Tibial nerve (tissue), 4 donors: ENCODE measurements around the gene KCTD4. TPM values are rescaled to one million over a fixed set of nuclear protein-coding genes. Genes with fewer than 3 reads are reported as not detected.

ENCODE experiments used
- DNase-seq, 2 donors: peaks; one replicate each; pipeline ENCODE4 v3.0.0-alpha.2; 2019; ENCODE audit warnings: low spot score in 2 of 2
- H3K27ac ChIP-seq, 4 donors: fragments of 200-600 bp; sonication (generic) in 3 of 4; one replicate each; pipeline ENCODE4 v1.5.1; 2017 to 2019; ENCODE audit warnings: mild to moderate bottlenecking in 1 of 4
- H3K27me3 ChIP-seq, 2 donors: fragments of 200-600 bp; sonication (generic) in 1 of 2; one replicate each; pipeline versions ENCODE4 v1.5.1 to v1.6.0; 2017 to 2019
- H3K36me3 ChIP-seq, 3 donors: fragments of 200-600 bp; sonication (generic); one replicate each; pipeline ENCODE4 v1.5.1; 2018 to 2019
- H3K4me1 ChIP-seq, 4 donors: fragments of 200-600 bp; sonication (generic) in 3 of 4; one replicate each; pipeline ENCODE4 v1.5.1; 2017 to 2019
- H3K4me3 ChIP-seq, 4 donors: fragments of 200-600 bp; sonication (generic) in 3 of 4; one replicate each; pipeline ENCODE4 v1.5.1; 2017 to 2019; ENCODE audit warnings: mild to moderate bottlenecking in 1 of 4, moderate library complexity in 1 of 4
- H3K9me3 ChIP-seq, 4 donors: fragments of 200-600 bp; sonication (generic) in 3 of 4; one replicate each; pipeline ENCODE4 v1.5.1; 2017 to 2019
- EP300 ChIP-seq, 2 donors: sonication (generic); formaldehyde crosslinking; IDR thresholded peaks; one replicate each; pipeline ENCODE4 v1.6.1; 2017; ENCODE audit warnings: antibody characterized with exemption in 2 of 2, mild to moderate bottlenecking in 1 of 2
- POLR2A ChIP-seq, 2 donors: fragments of 450-650 bp; IDR thresholded peaks; one replicate each; pipeline ENCODE4 v1.6.1; 2017; ENCODE audit warnings: antibody characterized with exemption in 2 of 2, mild to moderate bottlenecking in 2 of 2, moderate library complexity in 2 of 2
- WGBS, 2 donors: methylation state at CpG; one replicate each; pipeline ENCODE4 v1.1.5; 2018; 5-methylcytosine and 5-hydroxymethylcytosine counted together
- total RNA-seq, 4 donors: library from RNA; depleted of rRNA; stranded (reverse); fragments of >200 nt; gene quantifications; one replicate each; pipeline ENCODE4 v1.1.0, GENCODE V29; 2016
- TF ChIP-seq, protein P1 (sequence below), 5 experiments: fragments of 200-600 bp in 3 of 5; fragments of 450-650 bp in 2 of 5; sonication (generic) in 3 of 5; IDR thresholded peaks; one replicate each; pipeline ENCODE4 v1.5.1; 2016 to 2019; ENCODE audit warnings: antibody characterized with exemption in 5 of 5, mild to moderate bottlenecking in 3 of 5, moderate library complexity in 2 of 5

The KCTD4 gene
- total RNA-seq, 4 donors from 2014 or later = 3.0 to 14.4 (median 8.2) TPM

- Histone ChIP-seq H3K36me3 (peaks cover 0 to 4% (median 0%) of the 10 kb centered on the region in 3 donors), H3K4me1 (peaks cover 0 to 1% (median 0%) of the 10 kb centered on the region in 4 donors), H3K27ac (no peak overlapping the region), H3K27me3 (no peaks in the 10 kb centered on the region), H3K4me3 (no peak overlapping the region), H3K9me3 (no peaks in the 10 kb centered on the region)
- TF ChIP-seq POLR2A (IDR thresholded peaks at IDR 0.05) = no peak
- TF ChIP-seq, protein P1, sequence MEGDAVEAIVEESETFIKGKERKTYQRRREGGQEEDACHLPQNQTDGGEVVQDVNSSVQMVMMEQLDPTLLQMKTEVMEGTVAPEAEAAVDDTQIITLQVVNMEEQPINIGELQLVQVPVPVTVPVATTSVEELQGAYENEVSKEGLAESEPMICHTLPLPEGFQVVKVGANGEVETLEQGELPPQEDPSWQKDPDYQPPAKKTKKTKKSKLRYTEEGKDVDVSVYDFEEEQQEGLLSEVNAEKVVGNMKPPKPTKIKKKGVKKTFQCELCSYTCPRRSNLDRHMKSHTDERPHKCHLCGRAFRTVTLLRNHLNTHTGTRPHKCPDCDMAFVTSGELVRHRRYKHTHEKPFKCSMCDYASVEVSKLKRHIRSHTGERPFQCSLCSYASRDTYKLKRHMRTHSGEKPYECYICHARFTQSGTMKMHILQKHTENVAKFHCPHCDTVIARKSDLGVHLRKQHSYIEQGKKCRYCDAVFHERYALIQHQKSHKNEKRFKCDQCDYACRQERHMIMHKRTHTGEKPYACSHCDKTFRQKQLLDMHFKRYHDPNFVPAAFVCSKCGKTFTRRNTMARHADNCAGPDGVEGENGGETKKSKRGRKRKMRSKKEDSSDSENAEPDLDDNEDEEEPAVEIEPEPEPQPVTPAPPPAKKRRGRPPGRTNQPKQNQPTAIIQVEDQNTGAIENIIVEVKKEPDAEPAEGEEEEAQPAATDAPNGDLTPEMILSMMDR (IDR thresholded peaks at IDR 0.05) = no peak
- TF ChIP-seq EP300 (IDR thresholded peaks at IDR 0.05) = no peak
- WGBS, 2 donors = 91% methylated on average over 4 of the region's 4 CpGs
- DNase-seq = no peak
Observed at GRCh38 chr13:45225370-45225769, 24.5 kb upstream of the KCTD4 start.

DNA sequence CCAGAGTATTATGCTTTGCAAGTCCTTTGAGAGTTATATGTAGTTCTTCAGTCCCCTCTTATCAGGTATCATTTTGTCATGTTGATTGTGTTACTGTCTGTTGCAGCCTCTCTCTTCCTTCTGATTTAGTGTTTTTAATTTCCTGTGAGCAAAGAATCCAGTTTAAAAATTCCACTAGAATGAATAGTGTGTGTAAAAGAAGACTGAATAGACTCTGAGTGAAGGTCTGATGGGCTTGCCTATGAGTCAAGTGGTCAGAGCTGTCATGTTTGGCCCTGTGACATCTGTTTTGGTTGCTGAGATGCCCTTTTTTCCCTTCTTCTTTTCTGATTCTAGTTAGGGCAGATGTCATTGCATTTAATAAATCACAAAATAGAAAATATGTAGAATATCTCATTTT is 23.3 kb upstream of the KCTD4 start:
- Histone ChIP-seq H3K27me3 (no peaks in the 10 kb centered on the region), H3K36me3 (peaks cover 0 to 4% (median 0%) of the 10 kb centered on the region in 3 donors), H3K4me3 (no peak overlapping the region), H3K4me1 (peaks cover 0 to 13% (median 0%) of the 10 kb centered on the region in 4 donors), H3K9me3 (no peaks in the 10 kb centered on the region), H3K27ac (no peak overlapping the region)
- no peak for DNase-seq
- TF ChIP-seq POLR2A (IDR thresholded peaks at IDR 0.05) (no peak), EP300 (IDR thresholded peaks at IDR 0.05) (no peak)
- TF ChIP-seq, protein P1 (IDR thresholded peaks at IDR 0.05) = no peak

DNA sequence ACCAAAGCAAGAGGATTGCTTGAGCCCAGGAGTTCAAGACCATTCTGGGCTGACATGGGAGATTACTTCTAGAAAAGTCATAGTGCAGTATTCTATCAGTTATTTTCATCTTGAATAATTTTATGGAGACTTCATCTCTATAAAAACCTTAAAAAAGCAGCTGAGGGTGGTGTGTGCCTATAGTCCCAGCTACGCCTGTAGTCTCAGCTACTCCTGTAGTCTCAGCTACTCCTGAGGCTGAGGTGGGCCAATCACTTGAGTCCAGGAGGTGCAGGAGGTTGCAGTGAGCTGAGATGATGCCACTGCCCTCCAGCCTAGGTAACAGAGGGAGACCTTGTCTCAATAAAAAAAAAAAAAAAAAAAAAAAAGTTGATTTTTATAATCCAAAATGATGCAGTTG is 22.1 kb upstream of the KCTD4 start:
- H3K4me1 ChIP-seq = peaks cover 0 to 20% (median 0%) of the 10 kb centered on the region in 4 donors
- H3K9me3 ChIP-seq = no peaks in the 10 kb centered on the region
- no peaks in the 10 kb centered on the region for H3K27me3 ChIP-seq
- TF ChIP-seq EP300 (IDR thresholded peaks at IDR 0.05) (no peak), POLR2A (IDR thresholded peaks at IDR 0.05) (no peak)
- TF ChIP-seq, protein P1 (IDR thresholded peaks at IDR 0.05) = no peak
- H3K36me3 ChIP-seq = no peaks in the 10 kb centered on the region
- no peak overlapping the region for H3K27ac ChIP-seq
- 100% methylated on average over 1 of the region's 1 CpG for WGBS, 2 donors
- no peak overlapping the region for H3K4me3 ChIP-seq
- no peak for DNase-seq

DNA sequence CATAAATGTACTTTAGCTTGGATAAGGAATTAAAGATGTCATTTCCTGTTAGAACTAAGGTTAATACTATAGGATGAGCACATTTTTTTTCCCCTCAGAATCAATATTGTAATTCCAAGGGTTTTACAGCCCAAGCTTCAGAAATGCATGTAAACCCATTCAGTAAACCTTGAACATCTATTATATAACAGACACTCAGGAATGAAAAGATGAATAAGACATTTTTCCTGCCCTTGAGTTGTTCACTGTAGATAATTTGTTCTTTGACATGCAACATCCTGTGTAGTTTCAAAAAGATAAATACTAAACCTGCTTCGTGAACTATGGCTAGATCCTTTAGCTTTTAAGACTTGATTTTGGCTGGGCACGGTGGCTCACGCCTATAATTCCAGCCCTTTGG is 21.7 kb upstream of the KCTD4 start:
- TF ChIP-seq, protein P1 (IDR thresholded peaks at IDR 0.05) = no peak
- Histone ChIP-seq H3K4me1 (peaks cover 0 to 23% (median 0%) of the 10 kb centered on the region in 4 donors), H3K36me3 (no peaks in the 10 kb centered on the region), H3K4me3 (no peak overlapping the region), H3K27me3 (no peaks in the 10 kb centered on the region), H3K9me3 (no peaks in the 10 kb centered on the region), H3K27ac (no peak overlapping the region)
- 87 to 93% methylated on average over 3 of the region's 3 CpGs for WGBS, 2 donors
- DNase-seq = no peak

- TF ChIP-seq POLR2A (IDR thresholded peaks at IDR 0.05) (no peak), EP300 (IDR thresholded peaks at IDR 0.05) (no peak)
- TF ChIP-seq, protein P1 (IDR thresholded peaks at IDR 0.05) = no peak
- Histone ChIP-seq H3K27ac (no peak overlapping the region), H3K9me3 (no peaks in the 10 kb centered on the region), H3K4me1 (peaks cover 0 to 25% (median 0%) of the 10 kb centered on the region in 4 donors), H3K36me3 (no peaks in the 10 kb centered on the region), H3K4me3 (no peak overlapping the region), H3K27me3 (no peaks in the 10 kb centered on the region)
- no peak for DNase-seq
- 89 to 94% methylated on average over 4 of the region's 4 CpGs for WGBS, 2 donors
Observed at GRCh38 chr13:45220403-45220802, 19.6 kb upstream of the KCTD4 start.
